ENCODE results near the gene CACNA1C.

Gene CACNA1C

DNA sequence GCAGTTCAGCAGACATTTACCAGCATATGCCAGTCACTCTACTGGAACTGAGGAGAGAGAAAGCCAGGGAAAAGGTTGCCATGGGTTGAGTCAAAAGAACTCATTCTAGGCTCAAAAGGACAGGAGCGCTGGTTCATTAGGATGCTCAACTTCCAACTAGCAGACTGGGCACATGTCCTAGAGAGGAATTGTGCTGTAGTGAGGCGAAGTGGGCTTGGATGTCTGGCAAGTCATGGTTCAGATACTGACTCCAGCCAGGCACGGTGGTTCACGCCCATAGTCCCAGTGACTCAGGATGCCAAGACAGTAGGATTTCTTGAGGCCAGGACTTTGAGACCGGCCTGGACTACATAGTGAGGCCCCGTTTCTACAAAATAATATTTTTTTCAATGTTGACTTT is 281.5 kb downstream of the CACNA1C start:
- TF ChIP-seq, protein P1, sequence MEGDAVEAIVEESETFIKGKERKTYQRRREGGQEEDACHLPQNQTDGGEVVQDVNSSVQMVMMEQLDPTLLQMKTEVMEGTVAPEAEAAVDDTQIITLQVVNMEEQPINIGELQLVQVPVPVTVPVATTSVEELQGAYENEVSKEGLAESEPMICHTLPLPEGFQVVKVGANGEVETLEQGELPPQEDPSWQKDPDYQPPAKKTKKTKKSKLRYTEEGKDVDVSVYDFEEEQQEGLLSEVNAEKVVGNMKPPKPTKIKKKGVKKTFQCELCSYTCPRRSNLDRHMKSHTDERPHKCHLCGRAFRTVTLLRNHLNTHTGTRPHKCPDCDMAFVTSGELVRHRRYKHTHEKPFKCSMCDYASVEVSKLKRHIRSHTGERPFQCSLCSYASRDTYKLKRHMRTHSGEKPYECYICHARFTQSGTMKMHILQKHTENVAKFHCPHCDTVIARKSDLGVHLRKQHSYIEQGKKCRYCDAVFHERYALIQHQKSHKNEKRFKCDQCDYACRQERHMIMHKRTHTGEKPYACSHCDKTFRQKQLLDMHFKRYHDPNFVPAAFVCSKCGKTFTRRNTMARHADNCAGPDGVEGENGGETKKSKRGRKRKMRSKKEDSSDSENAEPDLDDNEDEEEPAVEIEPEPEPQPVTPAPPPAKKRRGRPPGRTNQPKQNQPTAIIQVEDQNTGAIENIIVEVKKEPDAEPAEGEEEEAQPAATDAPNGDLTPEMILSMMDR (IDR thresholded peaks at IDR 0.05; ENCODE audit: extremely low read depth, missing control alignments) = no peak
- DNase-seq (ENCODE audit: low spot score) = no peak

DNA sequence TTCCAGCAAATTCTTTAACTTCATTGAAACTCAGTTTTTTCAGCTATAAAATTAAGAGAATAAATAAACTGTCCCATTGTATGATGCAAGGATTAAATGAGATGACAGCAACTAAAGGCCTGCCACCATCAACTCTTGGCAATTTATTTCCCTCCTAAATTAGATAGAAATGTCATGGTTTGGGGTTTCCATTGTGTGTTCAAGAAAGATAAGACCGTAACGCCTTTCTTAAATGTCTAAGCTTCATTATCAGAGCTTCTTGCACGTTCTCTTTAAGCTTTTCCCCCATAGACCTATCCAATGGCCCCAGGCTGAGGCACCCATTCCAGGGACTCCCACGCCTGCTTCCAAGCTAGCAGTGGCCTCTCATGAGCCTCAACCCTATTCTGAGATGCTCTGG is 281.9 kb downstream of the CACNA1C start:
- no peak for DNase-seq (ENCODE audit: low spot score)
- TF ChIP-seq, protein P1 (IDR thresholded peaks at IDR 0.05; ENCODE audit: extremely low read depth, missing control alignments) = no peak

DNA sequence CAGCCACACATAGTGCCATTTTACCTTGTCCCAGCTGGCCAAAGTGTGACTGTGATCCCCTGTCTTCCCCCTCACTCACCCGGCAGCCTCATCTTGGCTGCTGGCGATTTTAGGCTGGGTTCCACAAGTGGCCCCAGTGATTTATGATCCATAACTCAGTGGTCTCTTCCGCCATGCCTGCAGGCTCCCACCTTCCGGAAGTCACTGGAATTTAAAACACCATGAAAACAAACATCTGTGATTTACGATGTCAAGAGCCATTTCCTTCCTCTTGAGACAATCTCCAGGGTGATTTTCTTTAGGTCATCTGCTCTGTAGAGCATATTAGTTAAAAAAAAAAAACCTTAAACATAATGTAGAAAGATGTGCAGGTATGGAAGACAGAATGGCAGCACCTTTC is 282.3 kb downstream of the CACNA1C start:
- no peak for DNase-seq (ENCODE audit: low spot score)

DNA sequence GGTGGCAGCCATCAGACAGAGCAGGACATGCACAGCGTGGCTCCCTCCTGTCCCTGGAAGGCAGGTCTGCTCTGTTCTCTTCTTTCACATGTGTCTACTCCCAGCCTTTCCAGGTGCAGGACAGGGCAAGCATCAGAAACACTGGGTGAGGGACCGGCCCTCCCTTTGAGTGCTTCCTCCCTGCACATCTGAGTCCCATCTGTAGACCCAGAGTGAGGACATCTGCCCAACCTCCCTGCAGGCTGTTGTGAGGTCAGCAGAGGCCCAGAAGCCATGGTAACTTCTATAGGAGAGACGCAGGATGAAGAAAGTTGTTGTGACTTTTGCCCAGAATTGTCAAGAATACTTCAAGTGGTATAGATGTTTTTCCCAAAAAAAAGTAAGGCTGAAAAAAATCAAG is 282.7 kb downstream of the CACNA1C start:
- no peak for DNase-seq (ENCODE audit: low spot score)
- TF ChIP-seq, protein P1 (IDR thresholded peaks at IDR 0.05; ENCODE audit: extremely low read depth, missing control alignments) = no peak

More for the DNA sequence above, 282.3 kb downstream of the CACNA1C start:
- TF ChIP-seq, protein P1 (IDR thresholded peaks at IDR 0.05; ENCODE audit: extremely low read depth, missing control alignments) = no peak

DNA sequence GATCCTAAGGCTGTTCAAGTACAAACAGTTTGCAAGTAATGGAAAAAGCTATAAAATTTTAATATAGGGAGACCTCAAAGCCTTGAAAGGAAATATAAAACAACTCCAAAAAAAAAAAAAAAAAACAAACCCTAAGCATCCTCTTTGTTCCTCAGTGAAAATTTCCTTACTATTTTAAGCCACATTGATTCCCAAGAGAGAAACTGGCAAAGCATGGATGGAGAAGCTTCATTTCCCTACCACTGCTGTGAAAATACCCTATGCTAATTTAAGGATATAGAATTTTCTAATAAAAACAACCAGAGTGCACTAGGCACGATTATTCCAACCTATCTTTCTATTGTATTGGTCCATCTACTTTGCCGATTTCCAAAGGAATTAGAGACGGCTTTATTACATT is 283.1 kb downstream of the CACNA1C start:
- DNase-seq (ENCODE audit: low spot score) = no peak
- TF ChIP-seq, protein P1 (IDR thresholded peaks at IDR 0.05; ENCODE audit: extremely low read depth, missing control alignments) = no peak

DNA sequence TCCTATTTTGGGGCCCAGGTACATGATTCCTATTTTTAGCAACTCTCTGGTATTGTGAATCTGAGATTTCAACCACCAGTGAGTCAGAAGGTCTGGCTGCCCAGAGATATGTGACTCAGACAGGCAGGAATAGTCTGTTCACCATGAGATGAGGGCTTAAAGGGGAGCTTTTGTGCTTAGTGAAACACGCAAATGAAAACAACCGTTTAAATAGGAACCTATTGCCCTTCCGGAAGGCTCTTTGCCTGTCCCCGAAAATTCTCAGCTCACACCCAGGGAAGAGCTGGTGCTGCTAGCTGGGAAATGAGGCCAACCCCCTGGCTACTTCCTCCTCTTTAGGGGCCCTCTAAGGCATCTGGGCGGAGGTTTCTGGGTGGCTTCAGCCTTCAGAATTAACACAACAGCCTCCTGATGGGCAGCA is 283.6 kb downstream of the CACNA1C start:
- TF ChIP-seq, protein P1 (IDR thresholded peaks at IDR 0.05; ENCODE audit: extremely low read depth, missing control alignments) = no peak
- DNase-seq (ENCODE audit: low spot score) = peak; percentile 60

DNA sequence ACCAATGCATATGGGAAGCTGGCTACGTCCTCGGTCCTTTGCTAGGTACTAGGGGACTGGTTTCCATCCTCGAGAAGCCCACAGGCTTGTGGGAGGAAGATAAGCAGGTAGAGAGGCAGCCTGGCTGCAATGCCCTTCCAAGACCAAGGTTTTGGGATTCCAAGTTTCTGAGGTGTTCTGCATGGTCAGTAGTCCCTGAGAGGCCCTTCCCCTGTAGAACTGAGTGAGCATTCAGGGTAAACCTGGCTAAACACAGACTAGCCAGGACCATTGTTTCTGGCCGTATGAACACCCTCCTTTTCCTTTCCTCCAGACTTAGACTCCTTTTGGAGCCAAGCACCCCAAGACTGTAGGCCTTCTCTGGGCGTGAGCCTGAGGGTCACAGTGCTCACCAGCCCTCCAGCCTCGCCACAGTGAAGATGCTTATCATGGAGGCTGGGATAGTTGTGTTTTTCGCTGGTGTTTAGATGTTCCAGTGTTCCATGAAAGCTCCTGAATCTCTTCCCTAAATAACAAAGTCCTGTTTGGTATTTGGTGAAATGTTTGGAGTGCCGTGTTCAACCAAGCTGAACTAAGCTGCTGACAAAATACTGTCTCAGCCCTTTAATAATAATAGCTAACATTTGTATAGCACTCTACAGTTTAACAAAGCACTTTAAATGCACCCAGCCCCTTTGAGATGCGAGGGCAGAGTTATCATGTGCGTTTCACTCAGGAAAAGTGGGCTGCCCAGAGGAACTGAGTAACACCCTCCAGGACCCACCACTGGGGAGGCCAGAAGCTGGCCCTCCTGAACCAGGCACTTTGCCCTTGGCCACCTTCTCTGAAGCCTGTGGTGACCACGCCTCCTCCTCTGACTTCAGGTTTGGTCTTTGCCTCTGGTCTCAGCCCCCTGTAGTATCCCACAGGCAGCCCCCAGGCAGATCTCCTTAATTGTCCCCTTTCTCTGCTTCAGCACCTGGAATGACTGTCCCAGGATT is 284.5 kb downstream of the CACNA1C start:
- TF ChIP-seq, protein P1 (IDR thresholded peaks at IDR 0.05; ENCODE audit: extremely low read depth, missing control alignments) = no peak
- DNase-seq (ENCODE audit: low spot score) = no peak

Data from GM20000 (cell line).